Measurements from ENCODE around the gene TMEM63C.

The TMEM63C gene

GRCh38 chr14:77187649-77188012, 6.0 kb downstream of the TMEM63C start:
- TF ChIP-seq ZFX (IDR thresholded peaks at IDR 0.05) (no peak), CTCF (conservative IDR thresholded peaks at IDR 0.05) (no peak)
- no peak overlapping the region for H3K27ac ChIP-seq

GRCh38 chr14:77189479-77189878, 7.9 kb downstream of the TMEM63C start:
- no peak for TF ChIP-seq CTCF (conservative IDR thresholded peaks at IDR 0.05)
- TF ChIP-seq ZFX (IDR thresholded peaks at IDR 0.05) = no peak
- H3K27ac ChIP-seq = no peak overlapping the region

DNA sequence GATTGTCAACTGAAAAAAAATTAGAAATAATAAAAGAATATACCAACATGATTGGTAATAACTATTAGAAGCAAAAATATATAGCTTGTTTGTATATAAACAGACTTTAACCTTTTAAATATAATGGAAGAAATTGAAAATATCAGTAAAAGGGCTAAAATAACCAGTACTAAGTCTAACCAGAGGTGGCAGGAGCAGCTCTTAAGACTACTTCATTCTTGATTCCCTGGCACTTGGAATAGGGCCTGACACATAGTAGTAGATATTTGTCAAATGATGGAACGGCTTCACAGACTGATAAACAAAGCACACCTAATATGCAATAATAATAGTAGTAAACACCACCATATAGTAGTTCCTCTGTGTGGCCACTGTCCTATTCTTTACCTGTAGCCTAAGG, 9.4 kb downstream of the TMEM63C start:
- TF ChIP-seq ZFX (IDR thresholded peaks at IDR 0.05) (no peak), CTCF (conservative IDR thresholded peaks at IDR 0.05) (no peak)

GRCh38 chr14:77194706-77195105, 13.1 kb downstream of the TMEM63C start:
- no peak overlapping the region for H3K27ac ChIP-seq
- TF ChIP-seq CTCF (conservative IDR thresholded peaks at IDR 0.05) = no peak
- no peak for TF ChIP-seq ZFX (IDR thresholded peaks at IDR 0.05)

More for the DNA sequence above, 9.4 kb downstream of the TMEM63C start:
- H3K27ac ChIP-seq = no peak overlapping the region

- TF ChIP-seq ZFX (IDR thresholded peaks at IDR 0.05) = no peak
- no peak for TF ChIP-seq CTCF (conservative IDR thresholded peaks at IDR 0.05)
- no peak overlapping the region for H3K27ac ChIP-seq
Measured at GRCh38 chr14:77195766-77196165, 14.2 kb downstream of the TMEM63C start.

DNA sequence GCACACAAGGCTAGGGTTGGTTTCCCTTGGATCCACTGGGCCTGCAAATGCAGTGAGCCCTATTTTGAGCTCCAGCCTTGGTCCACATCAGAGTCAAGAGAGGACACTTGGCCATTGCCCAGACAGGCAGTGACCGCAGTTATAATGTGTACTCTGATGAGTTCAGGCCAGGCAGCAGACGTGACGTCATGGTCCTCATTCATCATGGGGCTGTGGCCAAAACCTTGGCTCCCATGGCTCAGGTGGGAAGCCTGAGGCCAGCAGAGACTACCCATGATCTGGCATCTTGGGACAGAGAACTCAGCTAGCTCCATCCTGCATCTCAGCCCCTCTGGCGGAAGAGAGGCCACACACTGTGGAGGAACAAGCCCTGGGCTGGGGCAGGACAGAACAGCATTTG, 16.4 kb downstream of the TMEM63C start:
- H3K27ac ChIP-seq = no peak overlapping the region
- TF ChIP-seq ZFX (IDR thresholded peaks at IDR 0.05) (no peak), CTCF (conservative IDR thresholded peaks at IDR 0.05) (no peak)

GRCh38 chr14:77198561-77198960, 17.0 kb downstream of the TMEM63C start:
- no peak for TF ChIP-seq ZFX (IDR thresholded peaks at IDR 0.05)
- TF ChIP-seq CTCF (conservative IDR thresholded peaks at IDR 0.05) = no peak
- H3K27ac ChIP-seq = no peak overlapping the region
